HCT116 (cell line): ENCODE data around the gene GTF2H2C. TPM values are rescaled to one million over a fixed set of nuclear protein-coding genes. Genes with fewer than 3 reads are reported as not detected.
"Not testable (repeated sequence)": the region's sequence is repeated elsewhere in the genome, so short reads cannot be mapped to it uniquely, and the experiment has no call there.

Experiments used
- ATAC-seq: fragments of 200-7000 bp; cut with Tn5 transposase; 2 replicates; pipeline ENCODE4 v1.9.1; 2020; ENCODE audit warnings: mild to moderate bottlenecking, moderate library complexity
- BruUV-seq: library from RNA; stranded (reverse); fragments of 400-500 nt; replicated peaks from 2 replicates; lab custom pipeline; 2021; lab: Mats Ljungman, UMichigan
- CTCF ChIA-PET: fragments of 300-600 bp; sonication (Branson Sonifier 250); formaldehyde crosslinking; loops from one replicate; lab custom pipeline; 2021; ENCODE audit warnings: antibody characterized with exemption; lab: Charles Lee
- POLR2A ChIA-PET: fragments of 300-600, 350-600 bp; sonication (Branson Sonifier 250); formaldehyde crosslinking; loops from one replicate; lab custom pipeline; 2021; ENCODE audit warnings: antibody characterized with exemption; lab: Charles Lee
- RAD21 ChIA-PET, 2 experiments: fragments of 300-600 bp; sonication (Branson Sonifier 250); formaldehyde crosslinking; loops; one replicate each; lab custom pipeline; 2023; ENCODE audit warnings: low total read pairs in 2 of 2; ENCODE audit not compliant: uncharacterized antibody in 2 of 2, unreplicated experiment in 2 of 2, low non-redundant PET in 1 of 2; lab: Charles Lee
- DNase-seq: peaks from one replicate; pipeline ENCODE4 v3.0.0-alpha.2; 2010; ENCODE audit warnings: low read depth, low spot score
- H2AFZ ChIP-seq: fragments of 200-600 bp; shearing (Covaris generic), sonication (generic); 2 replicates; pipeline ENCODE4 v1.6.1; 2017; ENCODE audit warnings: low read depth, mixed run types, mixed read lengths, antibody characterized with exemption, low read length; ENCODE audit not compliant: poor library complexity, severe bottlenecking
- H3K27ac ChIP-seq: 2 replicates; pipeline ENCODE4 v1.5.1; 2012; ENCODE audit warnings: low read depth, low read length
- H3K27me3 ChIP-seq: fragments of 200-600 bp; sonication (generic); 2 replicates; pipeline ENCODE4 v1.6.1; 2016; ENCODE audit warnings: mixed run types, low read length, mixed read lengths; ENCODE audit not compliant: insufficient read depth
- H3K36me3 ChIP-seq, 2 experiments: fragments of 200-500 bp in 1 of 2; fragments of 200-600 bp in 1 of 2; sonication (Bioruptor generic) in 1 of 2; sonication (generic) in 1 of 2; 2 replicates each; pipeline versions ENCODE4 v1.5.1 to v1.6.1; 2014 to 2016; ENCODE audit warnings: low read length in 2 of 2, inconsistent platforms in 1 of 2, mixed read lengths in 1 of 2, mixed run types in 1 of 2; ENCODE audit not compliant: insufficient read depth in 2 of 2, control insufficient read depth in 1 of 2
- H3K4me1 ChIP-seq, 2 experiments: fragments of 200-600 bp in 1 of 2; sonication (generic) in 1 of 2; 2 replicates each; pipeline versions ENCODE4 v1.5.1 to v1.6.1; 2012 to 2017; ENCODE audit warnings: low read length in 2 of 2, inconsistent platforms in 1 of 2, mild to moderate bottlenecking in 1 of 2, mixed read lengths in 1 of 2, mixed run types in 1 of 2, moderate library complexity in 1 of 2; ENCODE audit not compliant: insufficient read depth in 2 of 2, control insufficient read depth in 1 of 2
- H3K4me2 ChIP-seq: fragments of 200-600 bp; sonication (generic); 2 replicates; pipeline ENCODE4 v1.6.1; 2017; ENCODE audit warnings: mixed run types, low read length, mixed read lengths
- H3K4me3 ChIP-seq, 2 experiments: fragments of 200-600 bp in 1 of 2; sonication (generic) in 1 of 2; replicated peaks in 1 of 2; 2 replicates each; pipeline ENCODE4 v1.5.1; 2011 to 2016; ENCODE audit warnings: low read length in 2 of 2, control low read depth in 1 of 2, low read depth in 1 of 2, mild to moderate bottlenecking in 1 of 2, mixed read lengths in 1 of 2, mixed run types in 1 of 2
- H3K79me2 ChIP-seq: fragments of 200-600 bp; sonication (generic); 2 replicates; pipeline ENCODE4 v1.6.1; 2017; ENCODE audit warnings: mild to moderate bottlenecking, mixed run types, low read length, moderate library complexity, mixed read lengths; ENCODE audit not compliant: insufficient read depth
- H3K9ac ChIP-seq: fragments of 200-600 bp; sonication (generic); 2 replicates; pipeline ENCODE4 v1.6.1; 2016; ENCODE audit warnings: low read length, mixed read lengths
- H3K9me2 ChIP-seq: fragments of 200-600 bp; sonication (generic), shearing (Covaris generic); 2 replicates; pipeline ENCODE4 v1.6.1; 2017; ENCODE audit warnings: mixed run types, mild to moderate bottlenecking, moderate library complexity; ENCODE audit not compliant: insufficient read depth
- H3K9me3 ChIP-seq, 2 experiments: fragments of 200-500 bp in 1 of 2; fragments of 200-600 bp in 1 of 2; sonication (Bioruptor generic) in 1 of 2; sonication (generic) in 1 of 2; 2 replicates each; pipeline ENCODE4 v1.6.1; 2014 to 2017; ENCODE audit warnings: low read length in 2 of 2, mixed read lengths in 2 of 2, inconsistent platforms in 1 of 2, low read depth in 1 of 2, mild to moderate bottlenecking in 1 of 2, mixed run types in 1 of 2, moderate library complexity in 1 of 2; ENCODE audit not compliant: control insufficient read depth in 1 of 2, insufficient read depth in 1 of 2
- H4K20me1 ChIP-seq: fragments of 200-600 bp; sonication (generic), shearing (Covaris generic); 2 replicates; pipeline ENCODE4 v1.6.1; 2017; ENCODE audit warnings: mixed run types, mild to moderate bottlenecking, moderate library complexity; ENCODE audit not compliant: insufficient read depth
- intact Hi-C: fragments of 100-400 bp; cut with micrococcal nuclease; formaldehyde crosslinking; loops from 2 replicates; pipeline ENCODE4 v1.10.0; 2022
- total RNA-seq: library from RNA; stranded (reverse); gene quantifications from one replicate; pipeline ENCODE4 v1.2.1, GENCODE V29; 2021; ENCODE audit not compliant: unreplicated experiment

GTF2H2C gene
- total RNA-seq, 1 experiment from 2014 or later = 65.2 TPM

DNA sequence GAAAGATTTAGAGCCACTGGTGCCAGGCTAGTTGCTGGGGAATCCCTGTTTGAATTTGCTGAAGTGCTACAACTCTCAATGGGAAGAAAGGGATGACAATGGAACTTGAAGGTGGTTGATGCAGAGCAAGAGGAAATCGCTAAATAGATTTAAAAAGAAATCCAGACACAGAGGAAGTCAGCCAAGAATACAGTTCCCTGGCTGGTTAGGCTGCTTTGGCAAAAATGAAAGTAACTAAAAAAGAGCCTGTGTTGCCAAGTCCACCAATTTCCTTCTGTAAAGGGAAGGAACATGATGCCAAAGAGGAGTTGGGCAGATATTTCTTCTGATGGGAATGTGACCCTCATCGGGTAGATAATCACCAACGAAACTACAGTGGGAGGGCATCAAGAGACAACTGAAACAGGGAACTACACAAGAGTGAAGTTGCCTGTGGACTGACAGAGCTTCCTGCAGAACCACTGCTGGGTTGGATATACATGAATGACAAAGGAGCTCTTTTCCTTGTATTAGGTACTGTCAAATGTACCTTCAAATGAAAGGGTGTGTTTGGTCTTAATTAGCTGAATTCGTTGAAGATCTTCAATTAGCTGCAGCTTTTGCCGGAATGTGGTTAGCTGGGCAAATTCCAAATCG lies 49.0 kb downstream of the GTF2H2C start:
- CTCF ChIA-PET, H3K27ac ChIP-seq, DNase-seq, H3K9ac ChIP-seq, H3K9me2 ChIP-seq, H3K4me1 ChIP-seq, intact Hi-C loops, POLR2A ChIA-PET, H3K4me3 ChIP-seq, H2AFZ ChIP-seq, BruUV-seq, H3K27me3 ChIP-seq, H3K36me3 ChIP-seq, ATAC-seq, H4K20me1 ChIP-seq, H3K79me2 ChIP-seq, RAD21 ChIA-PET, H3K9me3 ChIP-seq, H3K4me2 ChIP-seq: not testable (repeated sequence)

DNA sequence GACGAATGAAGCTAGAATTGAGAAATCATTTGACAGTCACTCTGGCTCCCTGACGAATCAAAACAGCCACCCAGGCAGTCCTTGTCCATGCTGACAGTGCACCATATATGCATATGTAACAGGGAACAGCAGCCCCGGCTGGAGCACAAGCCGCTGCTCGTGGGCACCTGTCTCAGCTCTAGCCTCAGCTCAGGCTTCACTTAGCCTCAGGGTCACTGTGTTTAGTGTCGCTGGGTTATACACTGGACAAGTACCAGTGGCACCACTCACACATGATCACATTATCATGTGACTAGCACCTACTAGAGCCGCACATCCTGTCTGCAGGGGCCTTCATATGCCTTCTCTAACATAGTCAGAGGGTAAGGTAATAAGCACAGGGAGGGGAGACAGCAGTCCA lies 54.9 kb downstream of the GTF2H2C start:
- BruUV-seq, H2AFZ ChIP-seq, H3K27me3 ChIP-seq, H3K4me1 ChIP-seq, H3K27ac ChIP-seq, CTCF ChIA-PET, H3K9me3 ChIP-seq, H4K20me1 ChIP-seq, H3K79me2 ChIP-seq, POLR2A ChIA-PET, intact Hi-C loops, H3K36me3 ChIP-seq, H3K4me2 ChIP-seq, ATAC-seq, H3K9ac ChIP-seq, DNase-seq, H3K9me2 ChIP-seq, H3K4me3 ChIP-seq, RAD21 ChIA-PET: not testable (repeated sequence)

DNA sequence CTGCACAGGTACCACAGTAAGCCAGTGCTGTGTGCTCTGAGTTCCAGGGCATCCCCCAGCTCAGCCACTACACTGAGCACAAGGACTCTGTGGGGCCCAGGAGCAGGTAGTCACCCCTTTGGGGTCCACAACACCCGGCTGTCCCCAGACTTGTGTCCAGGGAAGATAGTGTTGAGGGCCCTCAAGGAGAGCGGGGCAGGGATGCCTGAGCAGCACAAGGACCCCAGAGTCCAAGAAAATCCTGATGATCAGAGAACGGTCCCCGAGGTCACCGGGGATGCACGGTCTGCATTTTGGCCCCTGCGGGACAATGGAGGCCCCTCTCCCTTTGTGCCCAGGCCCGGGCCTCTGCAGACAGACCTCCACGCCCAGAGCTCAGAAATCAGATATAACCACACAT lies 71.9 kb downstream of the GTF2H2C start:
- H3K4me2 ChIP-seq, intact Hi-C loops, H3K9me2 ChIP-seq, H3K4me3 ChIP-seq, ATAC-seq, CTCF ChIA-PET, RAD21 ChIA-PET, H3K9me3 ChIP-seq, BruUV-seq, H4K20me1 ChIP-seq, H3K36me3 ChIP-seq, H3K27ac ChIP-seq, H3K4me1 ChIP-seq, H3K27me3 ChIP-seq, H3K79me2 ChIP-seq, DNase-seq, POLR2A ChIA-PET, H3K9ac ChIP-seq, H2AFZ ChIP-seq: not testable (repeated sequence)

Other genes with a start within 250 kb of the GTF2H2C start
- 15.9 TPM for gene CCDC125, start 227.4 kb upstream of the GTF2H2C start, total RNA-seq
- gene AK6, start 190.7 kb upstream of the GTF2H2C start, total RNA-seq = 33.4 TPM
- gene TAF9, start 190.7 kb upstream of the GTF2H2C start, total RNA-seq = 92.0 TPM
- gene RAD17, start 190.4 kb upstream of the GTF2H2C start, total RNA-seq = 29.0 TPM
- 21.6 TPM for gene MARVELD2, start 145.1 kb upstream of the GTF2H2C start, total RNA-seq
- 56.7 TPM for gene OCLN, start 67.4 kb upstream of the GTF2H2C start, total RNA-seq